Measurements from ENCODE around the gene KRT73.

The KRT73 gene

DNA sequence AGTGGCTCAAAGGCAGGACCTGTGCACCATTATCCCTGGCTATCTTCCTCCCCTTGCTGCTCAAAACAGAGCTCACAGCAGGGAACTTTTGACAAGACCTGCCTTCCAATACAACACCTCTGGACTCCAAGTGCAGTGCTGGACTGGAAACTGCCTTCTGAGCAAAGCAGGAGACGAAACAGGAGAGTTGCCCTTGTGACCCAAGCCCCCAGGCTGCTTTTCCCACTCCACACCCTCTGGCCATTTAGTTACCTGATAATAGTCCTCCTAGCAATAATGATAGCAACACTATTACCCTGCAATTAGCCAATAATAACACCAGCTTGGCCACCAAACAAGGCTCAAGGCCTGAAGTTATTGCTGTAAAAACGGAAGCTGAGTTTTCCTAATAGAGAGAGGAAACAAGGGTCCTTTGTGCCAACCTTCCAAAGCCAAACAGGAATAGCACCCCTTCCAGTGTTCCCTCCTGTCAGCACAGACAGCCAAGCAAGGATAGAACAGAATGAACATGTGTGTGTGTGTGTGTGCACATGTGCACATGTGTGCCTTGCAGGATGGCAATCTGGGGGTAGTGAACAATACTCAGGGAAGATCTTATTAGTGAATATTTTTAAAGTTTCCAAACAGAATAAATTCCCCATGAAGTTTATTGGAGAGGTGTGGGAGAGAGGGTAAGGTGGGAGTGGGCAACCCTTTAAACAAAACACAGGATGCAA is 9.2 kb upstream of the KRT73 start:
- DNase-seq: no peak
- intact Hi-C loops (cut with DNase I): no loop called here

GRCh38 chr12:52622349-52622748 is 4.0 kb upstream of the KRT73 start:
- DNase-seq: no peak
- intact Hi-C loops (cut with DNase I): no loop called here

- intact Hi-C loops (cut with DNase I): no loop called here
- DNase-seq: no peak
These were observed 507 bp upstream of the KRT73 start for GRCh38 chr12:52618866-52619265.

- DNase-seq: no peak
- intact Hi-C loops (cut with DNase I): no loop called here
These were observed 965 bp downstream of the KRT73 start for GRCh38 chr12:52617403-52617785.

- intact Hi-C loops (cut with DNase I): no loop called here
- DNase-seq: no peak
These were observed 1.5 kb downstream of the KRT73 start for GRCh38 chr12:52616680-52617402.

DNA sequence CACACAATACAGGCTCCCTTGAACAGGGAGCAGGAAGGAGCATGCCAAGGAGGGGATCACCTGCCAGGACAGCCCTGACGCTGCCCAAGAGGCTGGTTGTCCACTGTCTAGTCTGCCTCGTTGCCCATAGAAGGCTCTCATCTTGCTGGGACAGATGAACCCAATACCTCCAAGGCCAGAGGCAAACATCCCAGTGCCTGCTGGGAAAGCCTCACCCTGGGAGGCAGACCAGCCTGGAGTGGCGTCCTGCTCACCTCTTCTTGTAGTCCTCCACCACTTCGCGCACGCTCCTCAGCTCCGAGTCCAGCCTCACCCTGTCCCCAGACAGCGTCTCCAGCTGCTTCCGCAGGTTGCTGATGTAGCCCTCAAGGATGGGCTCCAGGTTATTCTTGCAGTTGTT is 2.4 kb downstream of the KRT73 start:
- DNase-seq: no peak
- intact Hi-C loops (cut with DNase I): no loop called here

DNA sequence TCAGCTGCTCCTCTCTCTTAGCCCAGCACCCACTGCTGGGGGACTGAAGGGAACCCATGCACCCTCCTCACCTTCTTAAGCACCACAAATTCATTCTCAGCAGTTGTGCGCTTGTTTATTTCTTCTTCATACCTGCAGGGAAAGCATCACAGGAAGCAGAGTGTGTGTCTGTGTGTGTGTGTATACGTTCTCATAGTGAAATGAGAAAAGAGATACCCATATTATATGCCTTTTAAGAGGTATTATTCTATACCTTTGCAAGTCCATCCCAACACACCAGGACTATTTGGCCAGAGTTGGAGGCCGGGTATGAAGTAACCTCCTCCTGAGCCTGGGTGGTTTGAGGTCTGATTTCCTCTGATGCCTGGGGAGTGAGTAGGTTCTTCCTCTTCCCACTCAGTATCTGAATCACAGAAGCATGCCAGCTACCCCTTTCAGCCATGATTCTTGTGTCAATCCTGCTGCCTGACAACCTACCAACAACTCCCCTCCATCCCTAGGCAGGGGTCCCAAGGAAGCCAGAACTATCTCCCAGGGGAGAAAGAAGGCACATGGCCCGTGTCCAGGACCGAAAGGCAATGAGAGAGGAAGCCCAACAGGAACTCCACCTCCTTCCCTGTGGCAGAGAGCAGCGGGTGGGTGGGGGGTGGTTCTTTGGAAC is 3.0 kb downstream of the KRT73 start:
- DNase-seq: no peak
- intact Hi-C loops (cut with DNase I): no loop called here

DNA sequence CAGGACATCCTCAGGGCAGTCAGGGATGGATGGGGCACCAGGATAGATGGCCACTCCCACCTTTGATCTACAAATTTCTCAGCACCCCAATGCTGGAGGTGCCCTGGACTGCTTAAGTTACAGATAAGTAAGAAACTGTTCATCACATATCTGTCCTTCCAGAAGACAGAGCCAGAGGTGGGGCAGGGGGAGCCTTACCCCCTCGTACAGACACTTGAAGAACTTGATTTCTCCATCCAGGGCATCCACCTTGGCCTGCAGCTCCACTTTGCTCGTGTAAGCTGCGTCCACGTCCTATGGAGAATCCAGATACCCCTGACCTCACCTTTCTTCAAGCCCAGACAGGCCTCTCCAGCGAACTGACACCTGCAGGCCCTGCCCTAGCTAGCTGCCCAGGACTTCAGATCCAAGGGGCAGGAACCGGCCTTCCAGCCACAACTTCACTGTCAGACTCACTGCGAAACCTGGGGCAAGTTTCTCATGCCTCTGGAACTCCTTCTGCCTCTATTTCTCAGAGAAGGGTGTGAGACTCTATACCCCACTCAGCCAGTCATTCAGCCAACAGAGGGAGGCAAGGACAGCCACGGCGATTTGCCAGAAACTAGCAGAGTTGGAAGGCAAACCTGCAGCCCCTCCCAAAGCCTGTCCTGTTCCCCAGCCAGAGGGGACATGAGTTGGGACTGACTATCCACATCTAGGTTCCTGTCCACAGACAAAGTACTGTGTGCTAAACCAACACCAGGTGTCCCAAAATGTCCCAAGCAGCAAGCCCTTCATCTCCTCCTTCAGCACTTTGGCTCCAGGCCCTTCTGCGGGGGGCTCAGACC is 3.8 kb downstream of the KRT73 start:
- intact Hi-C loops (cut with DNase I): no loop called here
- DNase-seq: no peak

DNA sequence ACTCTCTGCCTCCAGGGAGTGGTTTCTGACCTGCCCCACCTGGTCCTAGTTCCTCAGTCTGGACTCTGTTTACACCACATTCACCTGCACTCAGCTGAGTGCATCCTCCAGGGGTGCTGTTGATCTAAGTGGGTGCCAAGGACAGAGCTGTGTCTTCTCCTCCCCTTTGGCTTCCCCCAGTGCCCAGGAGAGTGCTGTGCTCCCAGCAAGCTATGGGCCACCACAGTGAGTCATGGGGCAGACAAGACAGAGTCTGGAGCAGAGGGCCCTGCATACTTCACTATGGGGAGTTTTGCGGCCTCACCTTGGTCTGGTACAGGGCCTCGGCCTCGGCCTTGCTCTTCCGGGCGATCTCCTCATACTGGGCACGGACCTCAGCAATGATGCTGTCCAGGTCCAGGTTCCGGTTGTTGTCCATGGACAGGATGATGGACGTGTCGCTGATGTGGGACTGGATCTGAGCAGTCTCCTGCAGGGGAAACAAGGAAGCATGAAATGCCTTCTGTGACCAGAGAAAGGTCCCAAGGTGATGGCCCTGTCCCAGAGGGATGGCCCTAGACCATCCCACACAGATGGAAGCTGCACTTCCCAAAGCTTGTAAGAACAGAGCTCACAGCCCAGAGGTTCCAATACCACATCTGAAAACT is 4.9 kb downstream of the KRT73 start:
- intact Hi-C loops (cut with DNase I): no loop called here
- DNase-seq: no peak

DNA sequence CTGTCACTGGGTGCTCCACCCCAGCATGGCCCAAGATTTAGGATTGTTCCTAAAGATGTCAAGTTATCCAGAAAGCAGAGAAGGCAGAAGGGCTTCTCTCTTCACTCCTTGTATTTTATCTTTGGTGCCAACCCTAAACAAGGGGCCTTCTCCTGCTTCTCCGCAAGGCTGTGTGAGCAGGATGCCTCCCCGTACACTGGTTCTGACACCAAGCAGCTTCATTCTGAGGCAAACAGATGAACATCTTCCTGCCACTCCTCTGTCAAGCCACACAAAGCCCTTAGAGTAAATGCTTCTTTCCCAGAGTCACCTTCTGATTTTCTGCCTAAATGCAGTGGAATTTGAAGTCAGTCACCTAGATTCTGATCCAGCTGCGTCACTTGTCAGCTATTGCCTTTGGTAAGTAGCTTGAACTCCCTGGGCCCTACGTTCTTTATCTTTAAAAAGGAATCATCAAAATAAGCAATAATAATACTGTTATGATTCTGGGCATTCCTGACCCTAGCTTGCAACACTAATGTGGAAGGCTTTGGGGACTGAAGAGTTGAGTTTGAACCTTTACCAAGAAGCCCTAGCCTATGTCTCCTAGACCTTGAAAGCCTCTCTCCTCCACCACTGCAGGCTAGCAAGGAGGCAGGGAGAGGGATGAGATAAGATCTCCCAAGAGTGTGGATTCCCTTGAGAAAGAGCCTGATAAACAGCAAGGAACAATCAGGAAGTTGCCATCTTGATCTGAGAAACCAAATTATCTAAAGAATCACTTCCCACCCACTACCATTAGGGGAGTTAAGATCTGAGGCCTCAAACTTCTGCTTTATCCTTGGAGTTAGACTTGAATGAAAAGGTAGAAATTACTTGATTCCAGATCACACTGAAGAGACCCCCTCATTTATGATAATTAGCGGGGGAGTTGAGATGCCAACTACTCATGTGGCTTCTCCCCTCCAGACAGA is 5.7 kb downstream of the KRT73 start:
- DNase-seq: no peak

DNA sequence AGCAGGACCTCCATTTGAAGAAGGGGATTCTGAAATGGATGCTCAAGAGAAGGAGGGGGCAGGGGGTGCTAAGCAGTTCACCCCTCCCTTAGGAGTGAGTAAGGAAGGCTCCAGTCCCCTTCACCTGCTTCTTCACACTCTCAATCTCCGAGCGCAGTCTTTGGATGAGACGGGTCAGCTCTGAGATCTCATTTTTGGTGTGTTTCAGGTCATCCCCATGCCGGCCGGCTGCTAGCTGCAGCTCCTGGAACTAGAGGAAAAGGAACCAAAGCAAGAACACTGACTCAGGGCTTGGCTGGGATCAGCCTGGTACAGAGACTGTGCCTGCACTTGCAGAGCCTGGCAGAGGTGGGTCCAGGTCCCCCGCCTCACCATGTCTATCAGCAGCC is 7.3 kb downstream of the KRT73 start:
- DNase-seq: no peak
- intact Hi-C loops (cut with DNase I): no loop called here

More for the DNA sequence above, 5.7 kb downstream of the KRT73 start:
- intact Hi-C loops (cut with DNase I): no loop called here

GRCh38 chr12:52608826-52609630 is 9.3 kb downstream of the KRT73 start:
- no peak for DNase-seq
- intact Hi-C loops (cut with DNase I): no loop called here

DNA sequence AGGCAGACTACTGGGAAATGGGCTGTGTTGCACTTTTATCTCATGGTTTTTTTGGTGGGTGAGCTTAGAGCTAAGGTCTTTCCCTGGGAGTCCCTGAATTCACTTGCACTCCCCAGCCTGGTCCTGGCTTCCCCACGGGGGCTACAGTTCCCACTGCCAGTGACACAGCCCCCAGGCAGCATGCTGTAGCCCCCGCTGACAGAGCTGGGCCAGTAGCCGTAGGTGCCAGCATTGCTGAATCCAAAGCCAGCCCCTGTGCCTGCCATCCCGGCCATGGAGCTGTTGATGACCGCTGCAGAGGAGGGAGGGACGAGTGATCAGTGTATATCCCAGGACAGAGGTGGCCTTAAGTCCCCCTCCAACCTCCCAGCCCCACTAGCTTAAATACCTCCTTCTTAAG is 10.2 kb downstream of the KRT73 start:
- no peak for DNase-seq
- intact Hi-C loops (cut with DNase I): no loop called here

DNA sequence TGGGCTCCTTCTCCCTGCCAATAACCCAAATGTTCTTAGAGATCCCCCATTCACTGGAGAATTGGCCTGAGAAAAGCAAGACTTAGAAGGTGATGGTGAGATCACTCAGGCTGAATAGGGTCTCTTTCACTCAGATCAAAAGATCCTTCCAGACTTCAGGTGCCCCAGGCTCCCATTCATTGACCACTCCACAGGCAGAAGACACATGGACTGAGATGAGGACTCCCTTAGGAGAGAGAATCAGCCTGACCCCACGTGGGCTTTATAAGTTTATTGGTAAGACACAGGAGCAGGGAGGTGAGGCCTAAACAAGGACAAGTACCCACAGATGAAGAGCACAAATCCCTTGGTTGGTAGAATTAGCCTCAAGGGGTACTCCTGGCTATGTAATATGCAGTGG is 11.0 kb downstream of the KRT73 start:
- DNase-seq: no peak
- intact Hi-C loops (cut with DNase I): no loop called here

GRCh38 chr12:52606581-52607218 is 11.7 kb downstream of the KRT73 start:
- intact Hi-C loops (cut with DNase I): no loop called here

DNA sequence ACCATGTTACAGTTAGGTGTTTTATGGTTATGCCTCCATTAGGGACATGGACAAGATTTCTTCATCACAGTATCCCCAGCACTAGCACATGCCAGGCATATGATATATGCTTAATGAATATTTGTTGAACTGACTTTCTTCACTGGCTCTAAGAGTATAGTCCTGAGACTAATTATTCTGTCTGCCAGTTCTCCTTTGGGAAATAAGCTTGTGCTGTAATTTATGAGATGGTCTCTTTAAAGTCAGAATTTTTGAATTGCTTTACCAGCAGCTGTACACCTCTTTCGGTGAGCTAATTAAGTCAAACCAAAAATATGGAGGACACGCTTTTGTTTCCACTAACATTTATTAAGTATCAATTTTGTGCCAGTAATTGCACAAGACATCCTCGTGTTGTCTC is 12.3 kb downstream of the KRT73 start:
- intact Hi-C loops (cut with DNase I): no loop called here
- no peak for DNase-seq

More at GRCh38 chr12:52606581-52607218, 11.7 kb downstream of the KRT73 start:
- DNase-seq: no peak

GRCh38 chr12:52605542-52605941 is 12.8 kb downstream of the KRT73 start:
- intact Hi-C loops (cut with DNase I): no loop called here

DNA sequence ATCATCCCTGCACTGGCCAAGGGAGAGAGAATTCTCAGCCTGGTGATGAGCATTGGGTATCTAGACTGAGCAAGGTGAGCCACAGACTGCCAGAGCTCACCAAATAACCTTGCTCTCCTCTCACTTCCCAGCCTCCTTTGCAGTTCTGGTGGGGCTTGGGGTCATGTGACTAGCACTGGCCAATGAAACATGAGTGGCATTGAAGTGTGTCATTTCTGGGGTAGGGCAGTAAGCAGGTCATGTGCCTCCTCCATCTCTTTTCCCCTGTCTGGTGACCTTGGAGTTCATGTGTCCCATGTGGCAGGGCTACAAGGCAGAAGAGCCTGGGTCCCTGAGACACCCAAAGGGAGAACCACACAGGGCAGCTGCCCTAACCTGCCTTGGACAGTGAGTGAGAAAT is 13.5 kb downstream of the KRT73 start:
- intact Hi-C loops (cut with DNase I): no loop called here
- DNase-seq: no peak

More at GRCh38 chr12:52605542-52605941, 12.8 kb downstream of the KRT73 start:
- DNase-seq: no peak
